Chondrocyte (in vitro differentiated cells): ENCODE data around the gene ALK. TPM values are rescaled to one million over a fixed set of nuclear protein-coding genes. Genes with fewer than 3 reads are reported as not detected.

Experiments
- DNase-seq: peaks from one replicate; pipeline ENCODE4 v3.0.0; 2021; ENCODE audit warnings: mixed read lengths, low spot score
- H3K27ac Mint-ChIP-seq: one replicate; pipeline ENCODE4 v1.8.0; 2021; ENCODE audit warnings: mild to moderate bottlenecking, moderate library complexity, mixed read lengths; ENCODE audit not compliant: unreplicated experiment
- H3K27me3 Mint-ChIP-seq: 2 replicates; pipeline ENCODE4 v1.8.0; 2021; ENCODE audit warnings: low read depth, mixed read lengths
- H3K36me3 Mint-ChIP-seq: 2 replicates; pipeline ENCODE4 v1.8.0; 2021; ENCODE audit warnings: low read depth, mixed read lengths
- H3K4me1 Mint-ChIP-seq: 2 replicates; pipeline ENCODE4 v1.8.0; 2021; ENCODE audit warnings: low read depth, mild to moderate bottlenecking, mixed read lengths
- H3K4me3 Mint-ChIP-seq: one replicate; pipeline ENCODE4 v1.8.0; 2021; ENCODE audit warnings: mild to moderate bottlenecking, moderate library complexity, mixed read lengths; ENCODE audit not compliant: unreplicated experiment
- H3K9me3 Mint-ChIP-seq: 2 replicates; pipeline ENCODE4 v1.8.0; 2021; ENCODE audit warnings: low read depth, mixed read lengths
- total RNA-seq: library from RNA; stranded (reverse); gene quantifications from 3 replicates; pipeline ENCODE4 v1.2.1, GENCODE V29; 2021
- TF ChIP-seq, protein P1 (sequence below): fragments of 200-600 bp; sonication (generic); IDR thresholded peaks from 2 replicates; pipeline ENCODE4 v1.5.0; 2021; ENCODE audit warnings: antibody characterized with exemption, mild to moderate bottlenecking, moderate library complexity

ALK gene
- total RNA-seq, 1 donor from 2014 or later, result 0.07 TPM

DNA sequence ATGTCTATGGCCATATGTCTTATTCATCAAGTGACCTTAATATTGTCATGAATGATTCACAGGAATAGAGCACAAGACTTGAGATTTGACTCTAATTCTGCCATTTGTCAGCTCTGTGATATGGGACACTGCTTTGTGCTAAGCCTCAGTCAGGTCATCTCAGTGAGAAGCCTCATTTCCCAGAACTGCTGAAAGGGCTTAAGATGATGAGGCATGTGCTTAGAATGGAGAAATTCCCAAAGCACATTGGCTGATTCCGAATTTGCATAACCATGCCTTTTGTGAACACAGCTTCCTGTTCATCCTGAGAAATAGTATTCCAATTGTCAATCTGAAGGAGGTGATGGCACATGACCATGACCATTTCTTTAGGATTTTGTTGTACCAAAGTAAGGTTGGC, 218.1 kb downstream of the ALK start:
- Mint-ChIP-seq H3K27ac (no peak overlapping the region), H3K36me3 (no peaks in the 10 kb centered on the region), H3K27me3 (no peaks in the 10 kb centered on the region), H3K4me1 (no peaks in the 10 kb centered on the region), H3K4me3 (no peak overlapping the region), H3K9me3 (peaks cover 2% of the 10 kb centered on the region)
- TF ChIP-seq, protein P1, sequence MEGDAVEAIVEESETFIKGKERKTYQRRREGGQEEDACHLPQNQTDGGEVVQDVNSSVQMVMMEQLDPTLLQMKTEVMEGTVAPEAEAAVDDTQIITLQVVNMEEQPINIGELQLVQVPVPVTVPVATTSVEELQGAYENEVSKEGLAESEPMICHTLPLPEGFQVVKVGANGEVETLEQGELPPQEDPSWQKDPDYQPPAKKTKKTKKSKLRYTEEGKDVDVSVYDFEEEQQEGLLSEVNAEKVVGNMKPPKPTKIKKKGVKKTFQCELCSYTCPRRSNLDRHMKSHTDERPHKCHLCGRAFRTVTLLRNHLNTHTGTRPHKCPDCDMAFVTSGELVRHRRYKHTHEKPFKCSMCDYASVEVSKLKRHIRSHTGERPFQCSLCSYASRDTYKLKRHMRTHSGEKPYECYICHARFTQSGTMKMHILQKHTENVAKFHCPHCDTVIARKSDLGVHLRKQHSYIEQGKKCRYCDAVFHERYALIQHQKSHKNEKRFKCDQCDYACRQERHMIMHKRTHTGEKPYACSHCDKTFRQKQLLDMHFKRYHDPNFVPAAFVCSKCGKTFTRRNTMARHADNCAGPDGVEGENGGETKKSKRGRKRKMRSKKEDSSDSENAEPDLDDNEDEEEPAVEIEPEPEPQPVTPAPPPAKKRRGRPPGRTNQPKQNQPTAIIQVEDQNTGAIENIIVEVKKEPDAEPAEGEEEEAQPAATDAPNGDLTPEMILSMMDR, result no peak
- DNase-seq, result no peak

DNA sequence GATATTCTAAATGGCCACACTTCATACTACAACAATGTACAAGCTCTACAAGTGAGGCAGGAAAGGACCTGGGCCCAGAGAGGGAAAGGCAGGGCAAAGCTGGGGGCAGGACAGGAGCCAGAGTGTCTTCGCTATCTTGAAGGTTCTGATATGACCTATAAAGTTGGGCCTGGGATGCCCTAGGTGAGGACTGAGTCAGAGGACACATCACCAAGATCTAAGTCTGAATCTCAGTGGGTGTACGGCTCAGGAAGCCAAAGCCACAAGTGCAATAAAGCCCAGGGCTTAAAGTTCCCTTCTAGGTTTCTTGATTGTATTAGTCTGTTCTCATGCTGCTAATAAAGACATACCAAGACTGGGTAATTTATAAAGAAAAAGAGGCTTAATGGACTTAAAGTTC, 219.1 kb downstream of the ALK start:
- H3K36me3 Mint-ChIP-seq, result no peaks in the 10 kb centered on the region
- no peaks in the 10 kb centered on the region for H3K27me3 Mint-ChIP-seq
- TF ChIP-seq, protein P1, result no peak
- DNase-seq, result no peak
- H3K9me3 Mint-ChIP-seq, result peaks cover 2% of the 10 kb centered on the region
- no peaks in the 10 kb centered on the region for H3K4me1 Mint-ChIP-seq
- H3K27ac Mint-ChIP-seq, result no peak overlapping the region
- H3K4me3 Mint-ChIP-seq, result no peak overlapping the region

DNA sequence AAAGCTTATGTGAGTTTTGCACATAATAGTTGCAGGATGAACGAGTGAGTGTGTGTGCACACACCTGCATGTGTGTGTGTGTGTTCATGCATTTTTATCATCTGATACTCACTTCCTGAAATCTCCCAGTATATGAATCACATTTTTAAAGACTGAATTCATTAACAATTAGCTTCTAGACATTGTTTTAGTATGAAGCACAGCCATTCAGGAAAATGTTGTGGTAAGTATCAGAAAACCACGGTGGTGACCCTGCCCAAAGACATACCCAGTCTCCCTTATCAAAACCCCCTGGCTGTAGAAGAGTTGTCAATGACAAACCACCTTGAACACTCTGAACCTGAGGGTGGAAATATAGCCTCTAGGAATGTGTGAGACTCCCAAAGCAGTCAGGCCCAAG, 220.8 kb downstream of the ALK start:
- DNase-seq, result no peak
- TF ChIP-seq, protein P1, result no peak
- Mint-ChIP-seq H3K4me3 (no peak overlapping the region), H3K36me3 (no peaks in the 10 kb centered on the region), H3K4me1 (no peaks in the 10 kb centered on the region), H3K9me3 (peaks cover 2% of the 10 kb centered on the region), H3K27me3 (no peaks in the 10 kb centered on the region), H3K27ac (no peak overlapping the region)

DNA sequence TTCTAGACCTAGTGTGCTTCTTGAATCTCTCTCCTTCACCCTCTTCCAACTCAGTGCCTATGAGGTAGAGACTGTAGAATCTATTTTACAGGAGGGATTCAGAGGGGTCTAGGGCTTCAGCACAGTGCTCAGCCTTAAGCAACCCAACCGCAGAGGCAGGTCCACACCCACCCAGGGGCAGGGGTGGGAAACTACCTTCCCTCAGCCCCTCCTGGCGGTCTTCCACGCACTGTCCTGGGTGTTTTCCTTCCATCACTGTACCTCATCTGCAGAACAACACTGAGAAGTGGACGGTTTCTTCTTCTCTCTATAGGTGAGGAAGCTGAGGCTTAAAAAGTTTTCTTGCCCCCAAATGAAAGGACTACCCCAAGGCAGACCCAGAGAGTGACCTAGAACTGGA, 222.3 kb downstream of the ALK start:
- TF ChIP-seq, protein P1, result no peak
- H3K4me3 Mint-ChIP-seq, result no peak overlapping the region
- no peaks in the 10 kb centered on the region for H3K27me3 Mint-ChIP-seq
- H3K36me3 Mint-ChIP-seq, result no peaks in the 10 kb centered on the region
- peaks cover 2% of the 10 kb centered on the region for H3K9me3 Mint-ChIP-seq
- DNase-seq, result no peak
- H3K4me1 Mint-ChIP-seq, result no peaks in the 10 kb centered on the region
- no peak overlapping the region for H3K27ac Mint-ChIP-seq

DNA sequence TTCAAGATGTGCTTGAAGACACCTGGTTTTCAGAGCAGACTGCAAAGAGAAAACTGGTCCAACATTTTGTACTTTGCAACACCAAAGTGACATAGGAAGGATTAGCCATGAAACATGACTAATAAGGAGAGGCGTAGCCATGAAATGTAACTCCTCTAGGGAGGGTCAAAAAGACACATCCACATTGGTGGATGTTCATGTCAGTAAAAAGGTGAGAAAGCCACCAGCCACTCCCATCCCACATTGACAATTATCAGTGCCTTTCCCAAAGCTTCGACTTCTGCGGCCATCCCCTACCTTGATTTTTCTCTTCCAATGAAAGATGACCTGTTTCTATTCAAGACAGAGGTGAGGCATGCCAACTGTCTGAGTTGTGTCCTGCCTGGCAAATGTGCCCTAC, 223.2 kb downstream of the ALK start:
- Mint-ChIP-seq H3K36me3 (no peaks in the 10 kb centered on the region), H3K27ac (no peak overlapping the region), H3K4me3 (no peak overlapping the region), H3K4me1 (no peaks in the 10 kb centered on the region), H3K9me3 (peaks cover 2% of the 10 kb centered on the region), H3K27me3 (no peaks in the 10 kb centered on the region)
- TF ChIP-seq, protein P1, result no peak
- no peak for DNase-seq
